ENCODE measurements around the gene SEPTIN12. TPM values are rescaled to one million over a fixed set of nuclear protein-coding genes. Genes with fewer than 3 reads are reported as not detected.

Gene SEPTIN12
- total and polyA plus RNA-seq, 7 donors = 0.41 TPM; not detected in 6

DNA sequence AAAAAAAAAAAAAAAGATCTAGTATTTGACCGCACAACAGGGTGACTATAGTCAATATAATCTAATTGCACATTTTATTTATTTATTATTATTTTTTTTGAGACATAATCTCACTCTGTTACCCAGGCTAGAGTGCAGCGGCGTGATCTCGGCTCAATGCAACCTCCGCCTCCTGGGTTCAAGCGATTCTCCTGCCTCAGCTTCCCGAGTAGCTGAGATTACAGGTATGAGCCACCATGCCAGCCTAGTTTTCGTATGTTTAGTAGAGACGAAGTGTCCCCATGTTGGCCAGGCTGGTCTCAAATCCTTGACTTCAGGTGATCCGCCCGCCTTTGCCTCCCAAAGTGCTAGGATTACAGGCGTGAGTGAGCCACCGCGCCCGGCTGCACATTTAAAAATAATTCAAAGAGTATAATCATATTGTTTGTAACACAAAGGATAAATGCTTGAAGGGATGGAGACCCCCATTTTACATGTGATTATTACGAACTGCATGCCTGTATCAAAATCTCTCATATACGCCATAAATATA lies 54.9 kb downstream of the SEPTIN12 start:
- DNase-seq (peak in 1 of 2 donors; percentile 46), ATAC-seq (no peak)
- H3K4me3 ChIP-seq = peak overlapping the region; percentile 87
- WGBS, 3 donors = 28 to 34% (median 31%) methylated on average over 17 of the region's 17 CpGs
- no peak for TF ChIP-seq CTCF (IDR thresholded peaks at IDR 0.05)
- peaks cover 2 to 37% of the 10 kb centered on the region in 2 donors for H3K36me3 ChIP-seq (ENCODE audit: insufficient read depth in 1 of 2, low read depth in 1 of 2)
- no peaks in the 10 kb centered on the region for H3K9me3 ChIP-seq
- intact Hi-C loops (cut with DNase I) = no loop called here
- peaks cover 9% of the 10 kb centered on the region for H3K4me1 ChIP-seq
- H3K27me3 ChIP-seq (ENCODE audit: insufficient read depth in 3 of 3, low read length in 2 of 3) = no peaks in the 10 kb centered on the region
- peak overlapping the region; percentile 82 for H3K27ac ChIP-seq

DNA sequence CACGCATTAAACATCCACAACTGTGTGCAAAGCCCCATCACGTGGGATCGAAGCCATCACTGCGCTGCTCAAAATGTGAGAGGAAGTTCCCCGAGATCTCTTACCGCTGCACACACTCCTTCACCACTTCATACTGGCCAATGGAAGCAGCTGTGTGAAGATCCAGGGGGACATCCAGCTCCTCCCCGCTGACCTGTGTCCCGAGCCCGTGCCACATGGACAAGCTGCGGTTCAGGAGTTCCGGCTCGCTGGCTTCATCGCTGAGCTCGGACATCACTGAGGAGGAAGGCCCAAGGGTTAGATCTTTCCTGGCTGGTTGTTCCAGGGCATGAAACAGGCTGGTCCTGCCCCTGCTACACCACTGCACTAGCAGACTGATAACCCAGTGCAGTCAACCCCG lies 58.3 kb downstream of the SEPTIN12 start:
- no peak for ATAC-seq
- intact Hi-C loops (cut with DNase I) = no loop called here

GRCh38 chr16:4728676-4729075 lies 59.5 kb downstream of the SEPTIN12 start:
- ATAC-seq (no peak), DNase-seq (peak in 1 of 2 donors; percentile 29)
- no peak for TF ChIP-seq CTCF (IDR thresholded peaks at IDR 0.05)
- intact Hi-C loops (cut with DNase I) = no loop called here
- H3K27me3 ChIP-seq (ENCODE audit: insufficient read depth in 3 of 3, low read length in 2 of 3) = no peaks in the 10 kb centered on the region
- H3K4me1 ChIP-seq = no peaks in the 10 kb centered on the region
- no peaks in the 10 kb centered on the region for H3K9me3 ChIP-seq
- no peak overlapping the region for H3K27ac ChIP-seq
- no peak overlapping the region for H3K4me3 ChIP-seq
- H3K36me3 ChIP-seq (ENCODE audit: insufficient read depth in 1 of 2, low read depth in 1 of 2) = peaks cover 6 to 79% of the 10 kb centered on the region in 2 donors
- 91 to 94% (median 92%) methylated on average over 8 of the region's 8 CpGs for WGBS, 3 donors

More for the DNA sequence above, 58.3 kb downstream of the SEPTIN12 start:
- Histone ChIP-seq H3K4me3 (no peak overlapping the region), H3K27ac (no peak overlapping the region), H3K36me3 (ENCODE audit: insufficient read depth in 1 of 2, low read depth in 1 of 2) (peaks cover 6 to 67% of the 10 kb centered on the region in 2 donors), H3K27me3 (ENCODE audit: insufficient read depth in 3 of 3, low read length in 2 of 3) (no peaks in the 10 kb centered on the region), H3K9me3 (no peaks in the 10 kb centered on the region), H3K4me1 (no peaks in the 10 kb centered on the region)
- peak in 1 of 2 donors; percentile 26 for DNase-seq
- TF ChIP-seq CTCF (IDR thresholded peaks at IDR 0.05) = no peak
- 92 to 93% (median 92%) methylated on average over 15 of the region's 15 CpGs for WGBS, 3 donors

Other genes with a start within 250 kb of the SEPTIN12 start
- gene CDIP1, start 249.6 kb downstream of the SEPTIN12 start, total RNA-seq = 10 to 100 TPM; 29.1 to 51.8 (median 34.9) TPM
- 10 to 100 TPM; 18.7 to 33.6 (median 22.3) TPM for gene CDIP1, start 249.6 kb downstream of the SEPTIN12 start, polyA plus RNA-seq
- under 1 TPM in 3 of 4 donors, not detected in 1; 0.04 to 0.32 (median 0.07) TPM for gene C16orf96, start 232.0 kb downstream of the SEPTIN12 start, total RNA-seq
- under 1 TPM in 1 of 3 donors, not detected in 2; 0.05 TPM for gene C16orf96, start 232.0 kb downstream of the SEPTIN12 start, polyA plus RNA-seq
- gene UBALD1, start 173.5 kb downstream of the SEPTIN12 start, total RNA-seq = 10 to 100 TPM; 23.0 to 47.5 (median 37.5) TPM
- 10 to 100 TPM; 13.6 to 40.2 (median 28.3) TPM for gene UBALD1, start 173.5 kb downstream of the SEPTIN12 start, polyA plus RNA-seq
- 10 to 100 TPM; 44.2 to 63.1 (median 59.4) TPM for gene MGRN1, start 163.5 kb downstream of the SEPTIN12 start, total RNA-seq
- gene MGRN1, start 163.5 kb downstream of the SEPTIN12 start, polyA plus RNA-seq = 10 to 100 TPM; 20.2 to 36.3 (median 24.6) TPM
- gene NUDT16L1, start 94.8 kb downstream of the SEPTIN12 start, total RNA-seq = 10 to 100 TPM in 1 of 4 donors, 1 to 10 TPM in 3; 6.3 to 20.2 (median 8.4) TPM
- gene NUDT16L1, start 94.8 kb downstream of the SEPTIN12 start, polyA plus RNA-seq = 1 to 10 TPM; 6.6 to 9.7 (median 7.4) TPM
- 1 to 10 TPM; 5.2 to 9.1 (median 7.4) TPM for gene ANKS3, start 54.1 kb downstream of the SEPTIN12 start, total RNA-seq
- 10 to 100 TPM; 10.7 to 15.0 (median 14.2) TPM for gene ANKS3, start 54.1 kb downstream of the SEPTIN12 start, polyA plus RNA-seq
- 1 to 10 TPM in 1 of 4 donors, under 1 TPM in 2, not detected in 1; 0.42 to 1.1 (median 0.71) TPM for gene DNAAF8, start 53.8 kb downstream of the SEPTIN12 start, total RNA-seq
- 1 to 10 TPM; 1.2 to 2.1 (median 1.8) TPM for gene DNAAF8, start 53.8 kb downstream of the SEPTIN12 start, polyA plus RNA-seq
- gene ZNF500, start 21.2 kb downstream of the SEPTIN12 start, total RNA-seq = 1 to 10 TPM; 4.8 to 8.9 (median 7.9) TPM
- gene ZNF500, start 21.2 kb downstream of the SEPTIN12 start, polyA plus RNA-seq = 1 to 10 TPM; 3.7 to 8.4 (median 5.1) TPM
- gene SMIM22, start 7.0 kb upstream of the SEPTIN12 start, total RNA-seq = not detected
- gene SMIM22, start 7.0 kb upstream of the SEPTIN12 start, polyA plus RNA-seq = under 1 TPM in 1 of 3 donors, not detected in 2; 0.32 TPM
- gene ROGDI, start 14.3 kb upstream of the SEPTIN12 start, total RNA-seq = 10 to 100 TPM; 14.2 to 44.0 (median 21.9) TPM
- 10 to 100 TPM; 13.2 to 33.7 (median 17.3) TPM for gene ROGDI, start 14.3 kb upstream of the SEPTIN12 start, polyA plus RNA-seq
- gene GLYR1, start 58.9 kb upstream of the SEPTIN12 start, total RNA-seq = 10 to 100 TPM; 53.3 to 74.1 (median 66.8) TPM
- 10 to 100 TPM; 28.6 to 64.5 (median 32.3) TPM for gene GLYR1, start 58.9 kb upstream of the SEPTIN12 start, polyA plus RNA-seq
- gene UBN1, start 59.1 kb upstream of the SEPTIN12 start, total RNA-seq = 10 to 100 TPM; 25.5 to 33.3 (median 28.0) TPM
- 10 to 100 TPM in 2 of 3 donors, 1 to 10 TPM in 1; 9.1 to 27.8 (median 11.7) TPM for gene UBN1, start 59.1 kb upstream of the SEPTIN12 start, polyA plus RNA-seq
- 1 to 10 TPM; 3.2 to 7.2 (median 5.1) TPM for gene PPL, start 148.8 kb upstream of the SEPTIN12 start, total RNA-seq
- gene PPL, start 148.8 kb upstream of the SEPTIN12 start, polyA plus RNA-seq = 1 to 10 TPM; 2.4 to 5.6 (median 3.8) TPM
- gene SEC14L5, start 170.0 kb upstream of the SEPTIN12 start, total RNA-seq = under 1 TPM; 0.42 to 0.88 (median 0.65) TPM
- gene SEC14L5, start 170.0 kb upstream of the SEPTIN12 start, polyA plus RNA-seq = under 1 TPM; 0.23 to 0.30 (median 0.27) TPM
- 1 to 10 TPM; 4.4 to 8.1 (median 6.4) TPM for gene NAGPA, start 245.6 kb upstream of the SEPTIN12 start, total RNA-seq
- gene NAGPA, start 245.6 kb upstream of the SEPTIN12 start, polyA plus RNA-seq = 10 to 100 TPM in 1 of 3 donors, 1 to 10 TPM in 2; 5.3 to 12.3 (median 9.8) TPM